HFFc6 (cell line): Measurements from ENCODE around the gene SST. TPM values are rescaled to one million over a fixed set of nuclear protein-coding genes. Genes with fewer than 3 reads are reported as not detected.

Experiments used
- DNase-seq: peaks from one replicate; pipeline ENCODE4 v3.0.0-alpha.2; 2018
- H3K27ac Mint-ChIP-seq: 2 replicates; pipeline ENCODE4 v1.8.0; 2020; ENCODE audit warnings: mild to moderate bottlenecking, mixed read lengths
- H3K27me3 Mint-ChIP-seq: 2 replicates; pipeline ENCODE4 v1.8.0; 2021; ENCODE audit warnings: mild to moderate bottlenecking, moderate library complexity, mixed read lengths; ENCODE audit not compliant: insufficient read depth
- H3K36me3 Mint-ChIP-seq: 2 replicates; pipeline ENCODE4 v1.8.0; 2021; ENCODE audit warnings: low read depth, mixed read lengths
- H3K4me1 Mint-ChIP-seq: 2 replicates; pipeline ENCODE4 v1.8.0; 2020; ENCODE audit warnings: low read depth, mixed read lengths
- H3K4me3 Mint-ChIP-seq: 2 replicates; pipeline ENCODE4 v1.8.0; 2020; ENCODE audit warnings: mild to moderate bottlenecking, moderate library complexity, mixed read lengths
- H3K9me3 Mint-ChIP-seq: 2 replicates; pipeline ENCODE4 v1.8.0; 2020; ENCODE audit warnings: mild to moderate bottlenecking, mixed read lengths
- total RNA-seq, 6 experiments: library from RNA; stranded (reverse); fragmentation: NEBNext Ultra II Directional; extraction: Animal tissue kit (Norgen Biotek cat#: 25700); gene quantifications; 2 replicates in 1 of 6; 3 replicates in 5 of 6; pipeline ENCODE4 v1.2.3, GENCODE V29; 2021
- TF ChIP-seq, protein P1 (sequence below): fragments of 200-600 bp; sonication (generic); IDR thresholded peaks from 2 replicates; pipeline ENCODE4 v1.5.0; 2021; ENCODE audit warnings: antibody characterized with exemption, mild to moderate bottlenecking

The SST gene
- total RNA-seq, 6 experiments from 2014 or later = not detected

- Mint-ChIP-seq H3K9me3 (no peaks in the 10 kb centered on the region), H3K4me1 (peaks cover 51% of the 10 kb centered on the region), H3K4me3 (no peak overlapping the region), H3K27ac (no peak overlapping the region; the same call in 1 of the 2 replicates), H3K36me3 (no peaks in the 10 kb centered on the region), H3K27me3 (peaks cover 8% of the 10 kb centered on the region)
- no peak for DNase-seq
- TF ChIP-seq, protein P1, sequence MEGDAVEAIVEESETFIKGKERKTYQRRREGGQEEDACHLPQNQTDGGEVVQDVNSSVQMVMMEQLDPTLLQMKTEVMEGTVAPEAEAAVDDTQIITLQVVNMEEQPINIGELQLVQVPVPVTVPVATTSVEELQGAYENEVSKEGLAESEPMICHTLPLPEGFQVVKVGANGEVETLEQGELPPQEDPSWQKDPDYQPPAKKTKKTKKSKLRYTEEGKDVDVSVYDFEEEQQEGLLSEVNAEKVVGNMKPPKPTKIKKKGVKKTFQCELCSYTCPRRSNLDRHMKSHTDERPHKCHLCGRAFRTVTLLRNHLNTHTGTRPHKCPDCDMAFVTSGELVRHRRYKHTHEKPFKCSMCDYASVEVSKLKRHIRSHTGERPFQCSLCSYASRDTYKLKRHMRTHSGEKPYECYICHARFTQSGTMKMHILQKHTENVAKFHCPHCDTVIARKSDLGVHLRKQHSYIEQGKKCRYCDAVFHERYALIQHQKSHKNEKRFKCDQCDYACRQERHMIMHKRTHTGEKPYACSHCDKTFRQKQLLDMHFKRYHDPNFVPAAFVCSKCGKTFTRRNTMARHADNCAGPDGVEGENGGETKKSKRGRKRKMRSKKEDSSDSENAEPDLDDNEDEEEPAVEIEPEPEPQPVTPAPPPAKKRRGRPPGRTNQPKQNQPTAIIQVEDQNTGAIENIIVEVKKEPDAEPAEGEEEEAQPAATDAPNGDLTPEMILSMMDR = no peak
Observed at GRCh38 chr3:187628169-187628568, 42.0 kb downstream of the SST start.

- TF ChIP-seq, protein P1 = no peak
- Mint-ChIP-seq H3K27ac (no peak overlapping the region), H3K36me3 (no peaks in the 10 kb centered on the region), H3K27me3 (peaks cover 6% of the 10 kb centered on the region), H3K4me1 (peaks cover 51% of the 10 kb centered on the region), H3K4me3 (no peak overlapping the region), H3K9me3 (no peaks in the 10 kb centered on the region)
- DNase-seq = no peak
Observed at GRCh38 chr3:187626581-187626980, 43.6 kb downstream of the SST start.

DNA sequence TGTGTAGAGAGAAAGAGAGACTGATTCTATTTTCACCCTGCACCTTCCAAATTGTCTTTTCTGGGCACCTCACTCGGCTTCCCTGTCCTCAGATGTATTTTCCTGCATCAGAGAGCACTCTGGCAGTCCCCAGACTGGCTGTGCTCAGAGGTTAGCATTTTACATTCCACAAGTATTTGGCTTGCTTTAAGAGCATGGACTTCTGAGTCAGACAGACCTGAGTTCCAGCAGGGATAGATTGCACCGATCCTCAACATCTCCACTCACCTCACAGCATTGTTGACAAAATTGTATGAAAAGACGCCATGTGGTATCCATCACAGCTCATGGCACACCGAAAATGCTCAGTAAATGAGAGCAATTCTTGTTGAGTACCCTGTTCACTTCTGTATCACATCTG, 45.6 kb downstream of the SST start:
- no peak overlapping the region for H3K27ac Mint-ChIP-seq
- peaks cover 32% of the 10 kb centered on the region for H3K4me1 Mint-ChIP-seq
- DNase-seq = peak; percentile 46
- peaks cover 10% of the 10 kb centered on the region for H3K27me3 Mint-ChIP-seq
- no peaks in the 10 kb centered on the region for H3K36me3 Mint-ChIP-seq
- H3K4me3 Mint-ChIP-seq = no peak overlapping the region
- H3K9me3 Mint-ChIP-seq = no peaks in the 10 kb centered on the region
- TF ChIP-seq, protein P1 = no peak

GRCh38 chr3:187623285-187623814, 46.8 kb downstream of the SST start:
- peaks cover 23% of the 10 kb centered on the region for H3K4me1 Mint-ChIP-seq
- no peak overlapping the region for H3K27ac Mint-ChIP-seq
- DNase-seq = no peak
- peaks cover 10% of the 10 kb centered on the region for H3K27me3 Mint-ChIP-seq
- no peaks in the 10 kb centered on the region for H3K9me3 Mint-ChIP-seq
- H3K36me3 Mint-ChIP-seq = no peaks in the 10 kb centered on the region
- H3K4me3 Mint-ChIP-seq = no peak overlapping the region
- TF ChIP-seq, protein P1 = no peak

DNA sequence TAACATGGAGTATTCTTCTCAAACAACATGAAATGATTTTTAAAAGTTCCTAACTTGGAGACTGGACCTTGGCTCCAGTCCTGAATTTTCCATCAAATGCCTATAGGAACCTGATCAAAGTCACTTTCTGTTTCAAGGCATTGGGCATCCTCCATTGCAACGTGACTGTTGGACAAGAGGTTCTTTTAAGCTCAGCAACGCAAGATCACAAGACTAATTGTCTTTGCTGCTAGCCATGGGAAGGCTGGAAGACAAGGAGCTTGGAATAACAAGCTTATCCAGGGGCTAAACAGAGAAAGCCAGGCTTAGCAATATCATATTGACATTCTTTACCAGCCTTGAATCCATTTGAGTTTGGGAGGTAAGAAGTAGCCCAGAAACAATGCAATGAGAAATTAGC, 48.3 kb downstream of the SST start:
- Mint-ChIP-seq H3K27ac (no peak overlapping the region), H3K4me1 (peaks cover 19% of the 10 kb centered on the region), H3K4me3 (no peak overlapping the region), H3K9me3 (no peaks in the 10 kb centered on the region), H3K27me3 (peaks cover 10% of the 10 kb centered on the region), H3K36me3 (no peaks in the 10 kb centered on the region)
- TF ChIP-seq, protein P1 = no peak
- DNase-seq = no peak

- no peak overlapping the region for H3K4me3 Mint-ChIP-seq
- peaks cover 13% of the 10 kb centered on the region for H3K4me1 Mint-ChIP-seq
- H3K36me3 Mint-ChIP-seq = no peaks in the 10 kb centered on the region
- H3K27ac Mint-ChIP-seq = no peak overlapping the region
- H3K27me3 Mint-ChIP-seq = peaks cover 7% of the 10 kb centered on the region
- TF ChIP-seq, protein P1 = no peak
- no peak for DNase-seq
- no peaks in the 10 kb centered on the region for H3K9me3 Mint-ChIP-seq
Observed at GRCh38 chr3:187619461-187619860, 50.7 kb downstream of the SST start.
